ENCODE measurements around the gene INTS4.
"Not testable (repeated sequence)": the region's sequence is repeated elsewhere in the genome, so short reads cannot be mapped to it uniquely, and the experiment has no call there.

INTS4 gene

DNA sequence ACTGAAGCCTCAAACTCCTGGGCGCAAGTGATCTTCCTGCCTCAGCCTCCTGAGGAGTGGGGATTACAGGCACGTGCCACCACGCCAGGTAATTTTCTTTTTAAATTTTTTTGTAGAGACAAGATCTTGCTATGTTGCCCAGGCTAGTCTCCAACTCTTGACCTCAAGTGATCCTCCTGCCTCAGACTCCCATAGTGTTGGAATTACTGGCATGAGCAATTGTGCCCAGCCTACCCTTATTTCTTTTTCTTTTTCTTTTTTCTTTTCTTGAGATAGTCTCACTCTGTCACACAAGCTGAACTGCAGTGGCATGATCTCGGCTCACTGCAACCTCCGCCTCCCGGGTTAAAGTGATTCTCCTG is 109.7 kb downstream of the INTS4 start:
- no peak overlapping the region for H3K4me3 ChIP-seq
- DNase-seq (ENCODE audit: low spot score): no peak
- no peak overlapping the region for H3K27ac ChIP-seq
- TF ChIP-seq, protein P1, sequence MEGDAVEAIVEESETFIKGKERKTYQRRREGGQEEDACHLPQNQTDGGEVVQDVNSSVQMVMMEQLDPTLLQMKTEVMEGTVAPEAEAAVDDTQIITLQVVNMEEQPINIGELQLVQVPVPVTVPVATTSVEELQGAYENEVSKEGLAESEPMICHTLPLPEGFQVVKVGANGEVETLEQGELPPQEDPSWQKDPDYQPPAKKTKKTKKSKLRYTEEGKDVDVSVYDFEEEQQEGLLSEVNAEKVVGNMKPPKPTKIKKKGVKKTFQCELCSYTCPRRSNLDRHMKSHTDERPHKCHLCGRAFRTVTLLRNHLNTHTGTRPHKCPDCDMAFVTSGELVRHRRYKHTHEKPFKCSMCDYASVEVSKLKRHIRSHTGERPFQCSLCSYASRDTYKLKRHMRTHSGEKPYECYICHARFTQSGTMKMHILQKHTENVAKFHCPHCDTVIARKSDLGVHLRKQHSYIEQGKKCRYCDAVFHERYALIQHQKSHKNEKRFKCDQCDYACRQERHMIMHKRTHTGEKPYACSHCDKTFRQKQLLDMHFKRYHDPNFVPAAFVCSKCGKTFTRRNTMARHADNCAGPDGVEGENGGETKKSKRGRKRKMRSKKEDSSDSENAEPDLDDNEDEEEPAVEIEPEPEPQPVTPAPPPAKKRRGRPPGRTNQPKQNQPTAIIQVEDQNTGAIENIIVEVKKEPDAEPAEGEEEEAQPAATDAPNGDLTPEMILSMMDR (IDR thresholded peaks at IDR 0.05): no peak

DNA sequence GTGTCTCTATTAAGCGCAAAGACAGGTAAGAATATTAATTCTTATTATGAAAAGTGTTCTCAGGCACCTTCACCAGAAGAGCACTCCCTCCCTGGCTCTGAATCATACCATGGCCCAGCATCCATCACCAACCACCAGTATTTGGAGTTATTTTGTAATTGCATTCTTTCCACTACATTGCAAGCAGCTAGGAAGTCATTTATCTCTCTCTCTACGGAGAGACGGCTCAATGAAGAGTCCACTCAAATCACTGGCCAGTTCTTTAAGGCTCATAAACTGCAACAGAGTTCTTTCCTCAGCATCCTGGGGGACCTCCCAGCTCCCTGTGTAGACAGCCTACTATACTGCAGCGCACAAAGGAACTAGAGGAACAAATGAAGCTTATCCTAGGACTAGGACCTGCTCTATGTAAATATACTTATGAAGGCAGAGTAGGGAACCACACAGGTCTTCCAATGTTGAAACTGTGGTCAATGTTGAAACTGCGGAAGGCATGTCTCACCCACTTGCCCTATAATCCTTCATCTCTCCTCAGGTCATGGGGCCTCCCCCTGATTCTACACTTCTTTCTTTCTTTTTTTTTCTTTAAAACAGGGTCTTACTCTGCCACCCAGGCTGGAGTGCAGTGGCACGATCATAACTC is 110.2 kb downstream of the INTS4 start:
- TF ChIP-seq, protein P1 (IDR thresholded peaks at IDR 0.05): no peak
- no peak for DNase-seq (ENCODE audit: low spot score)

DNA sequence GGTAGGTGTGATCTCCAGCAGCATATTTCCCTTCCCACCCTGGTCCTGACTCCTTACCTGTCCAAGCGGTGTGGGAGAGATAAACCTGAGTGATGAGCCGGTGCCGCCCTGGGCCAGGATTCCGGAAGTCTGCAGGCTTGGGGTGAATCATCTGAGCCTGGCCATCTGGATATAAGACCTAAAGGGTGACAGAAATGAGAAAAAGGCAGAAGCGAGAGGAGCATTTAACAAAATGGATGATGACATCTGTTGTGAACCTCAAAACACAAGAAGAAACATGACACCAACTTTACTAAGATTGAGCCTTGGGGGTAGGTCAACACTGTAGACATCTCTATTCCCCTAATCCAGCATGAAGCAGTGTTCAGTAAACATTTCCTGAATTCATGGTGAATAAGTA is 110.7 kb downstream of the INTS4 start:
- no peak for DNase-seq (ENCODE audit: low spot score)
- no peak overlapping the region for H3K4me3 ChIP-seq
- no peak overlapping the region for H3K27ac ChIP-seq
- TF ChIP-seq, protein P1 (IDR thresholded peaks at IDR 0.05): no peak

More for the DNA sequence above, 110.2 kb downstream of the INTS4 start:
- H3K4me3 ChIP-seq: no peak overlapping the region
- no peak overlapping the region for H3K27ac ChIP-seq

DNA sequence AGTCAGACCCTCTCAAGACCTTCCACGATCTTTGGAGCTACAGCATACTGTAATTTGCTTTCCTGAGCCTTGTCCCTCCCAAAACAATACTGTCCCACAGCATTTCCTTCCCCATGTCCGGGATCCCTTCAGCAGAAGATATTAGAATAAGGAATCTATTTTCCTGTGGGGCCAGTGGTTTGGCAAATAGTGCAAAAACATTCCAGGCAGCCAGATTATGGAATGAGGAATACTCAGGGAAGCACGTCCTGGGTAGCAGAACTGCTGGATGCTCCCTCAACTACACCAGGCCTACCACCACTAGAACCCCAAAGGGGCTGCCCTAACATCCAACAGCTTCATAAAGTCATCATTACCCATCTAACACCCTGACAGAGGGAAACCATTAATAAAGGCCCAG is 112.1 kb downstream of the INTS4 start:
- TF ChIP-seq, protein P1 (IDR thresholded peaks at IDR 0.05): no peak
- DNase-seq (ENCODE audit: low spot score): no peak
- Histone ChIP-seq H3K27ac (no peak overlapping the region), H3K4me3 (no peak overlapping the region)

DNA sequence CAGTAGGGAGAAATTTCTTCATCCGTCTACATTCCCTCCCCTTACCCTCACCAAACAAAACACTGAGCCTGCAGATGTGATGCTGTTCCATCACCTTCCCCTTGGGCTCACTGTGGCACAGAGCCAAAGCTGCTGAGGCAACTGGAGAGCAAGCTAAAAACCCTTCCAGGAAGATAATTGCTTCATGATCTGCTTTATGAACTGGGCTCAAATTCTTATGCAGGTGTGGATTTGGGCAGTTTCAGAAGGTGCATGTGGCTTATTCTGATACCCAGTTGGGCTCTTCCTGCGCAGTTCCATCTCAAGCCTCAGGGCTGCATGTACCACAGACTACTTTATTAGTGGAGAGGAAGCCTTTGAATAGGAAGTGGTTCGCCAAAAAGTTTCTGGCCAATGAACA is 115.2 kb downstream of the INTS4 start:
- TF ChIP-seq, protein P1 (IDR thresholded peaks at IDR 0.05): no peak
- no peak for DNase-seq (ENCODE audit: low spot score)
- H3K27ac ChIP-seq: no peak overlapping the region
- no peak overlapping the region for H3K4me3 ChIP-seq

DNA sequence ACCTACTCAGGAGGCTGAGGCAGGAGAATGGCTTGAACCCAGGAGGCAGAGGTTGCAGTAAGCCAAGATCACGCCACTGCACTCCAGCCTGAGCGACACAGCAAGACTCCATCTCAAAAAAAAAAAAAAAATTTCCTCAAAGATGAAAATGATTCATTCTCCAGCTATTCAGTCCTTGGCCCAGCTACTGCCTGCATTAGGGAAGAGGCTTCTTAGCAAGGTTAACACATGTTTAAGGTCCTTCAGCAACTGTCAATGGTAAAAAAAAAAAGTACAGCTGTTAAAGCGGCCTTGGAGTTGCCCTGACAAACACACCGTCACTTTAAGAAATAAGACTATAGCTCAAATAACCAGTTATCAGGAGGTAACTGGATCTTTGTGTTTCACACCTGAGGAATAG is 116.2 kb downstream of the INTS4 start:
- H3K27ac ChIP-seq; DNase-seq (ENCODE audit: low spot score); H3K4me3 ChIP-seq: not testable (repeated sequence)

DNA sequence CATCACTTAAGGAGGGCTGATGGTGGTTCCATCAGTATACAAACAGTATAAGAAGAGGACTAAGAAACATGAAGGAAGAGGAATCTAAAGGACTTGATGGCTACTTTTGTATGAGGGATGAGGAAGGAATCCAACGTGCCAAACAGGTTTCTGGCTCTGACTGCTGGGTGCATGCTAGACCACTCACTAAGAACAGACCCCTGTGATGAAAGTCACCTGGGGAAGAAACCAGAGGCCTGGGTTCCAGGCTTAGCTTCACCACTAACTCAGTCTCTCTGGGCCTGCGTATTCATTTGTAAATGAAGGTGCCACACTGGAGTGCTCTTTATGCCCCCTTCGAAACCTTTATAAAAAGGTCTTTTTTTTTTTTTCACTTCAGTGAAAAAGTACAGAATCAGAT is 118.4 kb downstream of the INTS4 start:
- H3K4me3 ChIP-seq: no peak overlapping the region
- DNase-seq (ENCODE audit: low spot score): no peak

More for the DNA sequence above, 118.4 kb downstream of the INTS4 start:
- H3K27ac ChIP-seq: no peak overlapping the region
- TF ChIP-seq, protein P1 (IDR thresholded peaks at IDR 0.05): no peak
